Measurements from ENCODE around the gene TFR2. TPM values are rescaled to one million over a fixed set of nuclear protein-coding genes. Genes with fewer than 3 reads are reported as not detected.

The TFR2 gene
- total and polyA plus RNA-seq, 5 donors from 2014 or later = 1.2 to 8.0 (median 1.5) TPM

DNA sequence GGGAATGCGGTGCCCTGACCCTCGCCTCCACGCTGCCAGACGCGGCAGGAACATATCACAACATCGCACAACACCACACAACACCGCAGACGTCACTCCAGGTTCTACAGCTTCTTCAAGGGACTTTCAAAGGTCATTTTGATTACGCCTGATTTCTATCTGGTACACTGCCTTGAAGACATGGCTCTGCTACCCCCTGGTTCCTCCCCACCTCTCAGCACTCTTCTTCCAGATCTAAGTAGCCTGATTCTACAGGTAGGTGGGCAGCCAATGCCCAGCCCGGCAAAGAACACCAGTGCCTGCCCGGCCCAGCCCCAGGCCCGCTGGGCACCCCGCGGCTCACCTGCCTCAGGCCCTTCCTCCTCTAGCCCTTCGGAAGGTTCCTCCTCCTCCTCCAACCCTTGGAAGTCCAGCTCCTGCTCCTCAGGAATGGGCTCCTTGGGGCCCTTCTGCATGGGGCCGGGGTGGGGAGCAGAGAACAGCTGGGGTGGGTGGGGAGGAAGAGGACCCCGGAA is 44.3 kb upstream of the TFR2 start:
- Mint-ChIP-seq H3K27me3 (no peaks in the 10 kb centered on the region), H3K4me1 (peaks cover 0 to 31% (median 7%) of the 10 kb centered on the region in 4 donors), H3K4me3 (peak overlapping the region in 1 of 4 donors; percentile 46), H3K9me3 (no peaks in the 10 kb centered on the region), H3K27ac (no peak overlapping the region), H3K36me3 (peaks cover 14% of the 10 kb centered on the region)
- no peak for DNase-seq
- no peak for ATAC-seq (ENCODE audit: low read depth in 2 of 2)
- Histone ChIP-seq H3K36me3 (ENCODE audit: control insufficient read depth, insufficient read depth, low read length) (peaks cover 53% of the 10 kb centered on the region), H3K4me3 (ENCODE audit: low read depth, low read length) (no peak overlapping the region), H3K4me1 (ENCODE audit: control insufficient read depth, insufficient read depth, low read length, poor library complexity, severe bottlenecking) (peaks cover 19% of the 10 kb centered on the region), H3K27me3 (ENCODE audit: control insufficient read depth, insufficient read depth, low read length) (no peaks in the 10 kb centered on the region), H3K9me3 (ENCODE audit: control insufficient read depth in 2 of 2, low read length in 2 of 2) (no peaks in the 10 kb centered on the region), H3K27ac (ENCODE audit: insufficient read depth, low read length, poor library complexity, severe bottlenecking) (no peak overlapping the region)

DNA sequence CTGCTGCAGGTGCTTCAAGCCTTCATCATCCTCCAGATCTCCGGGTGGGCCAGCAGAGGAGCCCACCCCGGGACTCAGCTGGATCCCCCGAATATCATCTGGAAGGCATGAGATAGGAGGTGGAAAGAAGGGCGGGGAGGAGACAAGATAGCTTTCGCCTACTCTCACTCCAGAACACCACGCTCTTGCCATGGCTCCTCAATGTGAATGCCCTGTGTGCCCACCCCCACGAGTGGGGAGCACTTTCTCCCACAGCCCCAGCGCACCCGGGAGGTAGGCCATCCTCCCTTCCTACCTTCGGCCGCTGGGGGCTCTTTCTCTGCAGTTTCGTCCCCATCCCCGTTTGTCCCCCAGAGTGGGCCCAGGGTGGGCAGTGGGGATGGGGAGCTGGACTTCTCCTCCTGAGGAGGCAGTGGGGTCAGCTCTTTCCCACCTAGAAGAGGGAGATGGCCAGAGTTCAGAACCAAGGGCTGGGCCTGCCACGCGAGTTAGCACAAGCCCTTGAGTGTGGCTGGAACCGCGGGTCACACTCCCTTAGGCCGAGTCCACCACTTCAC is 43.8 kb upstream of the TFR2 start:
- peaks cover 22% of the 10 kb centered on the region for H3K4me1 ChIP-seq (ENCODE audit: control insufficient read depth, insufficient read depth, low read length, poor library complexity, severe bottlenecking)
- H3K9me3 Mint-ChIP-seq = peaks cover 0 to 1% (median 0%) of the 10 kb centered on the region in 7 donors
- no peaks in the 10 kb centered on the region for H3K27me3 Mint-ChIP-seq
- no peak overlapping the region for H3K4me3 ChIP-seq (ENCODE audit: low read depth, low read length)
- H3K27ac Mint-ChIP-seq = peak overlapping the region in 1 of 3 donors; percentile 55
- no peaks in the 10 kb centered on the region for H3K27me3 ChIP-seq (ENCODE audit: control insufficient read depth, insufficient read depth, low read length)
- no peak for DNase-seq
- peaks cover 53% of the 10 kb centered on the region for H3K36me3 ChIP-seq (ENCODE audit: control insufficient read depth, insufficient read depth, low read length)
- H3K36me3 Mint-ChIP-seq = peaks cover 14% of the 10 kb centered on the region
- no peaks in the 10 kb centered on the region for H3K9me3 ChIP-seq (ENCODE audit: control insufficient read depth in 2 of 2, low read length in 2 of 2)
- no peak for ATAC-seq (ENCODE audit: low read depth in 2 of 2)
- H3K27ac ChIP-seq (ENCODE audit: insufficient read depth, low read length, poor library complexity, severe bottlenecking) = no peak overlapping the region
- no peak overlapping the region for H3K4me3 Mint-ChIP-seq
- peaks cover 3 to 36% (median 10%) of the 10 kb centered on the region in 4 donors for H3K4me1 Mint-ChIP-seq

DNA sequence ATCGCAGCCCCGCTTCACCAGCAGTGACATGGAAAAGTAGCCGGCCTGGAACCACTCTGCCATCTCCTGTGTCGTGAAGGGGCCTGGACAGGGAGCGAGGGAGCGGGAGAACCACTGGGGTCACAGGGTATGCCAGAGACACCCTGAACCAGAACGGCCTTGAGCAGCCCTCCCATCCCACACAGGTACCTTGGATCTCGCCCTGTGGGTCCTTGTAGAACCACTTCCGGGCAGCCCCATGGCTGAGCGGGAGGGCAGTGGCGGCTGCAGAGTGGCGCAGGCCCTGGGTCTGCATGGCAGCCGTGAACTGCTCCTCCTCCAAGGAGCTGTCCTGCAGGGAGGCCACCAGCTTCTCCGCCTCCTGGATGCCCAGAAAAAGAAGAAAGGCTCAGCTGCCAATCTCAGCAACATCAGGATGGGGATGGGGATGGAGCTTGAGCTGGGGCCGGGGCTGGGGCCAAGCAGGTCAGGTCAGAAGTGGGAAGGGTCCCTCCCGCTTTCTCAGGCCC is 43.2 kb upstream of the TFR2 start:
- no peak overlapping the region for H3K4me3 Mint-ChIP-seq

DNA sequence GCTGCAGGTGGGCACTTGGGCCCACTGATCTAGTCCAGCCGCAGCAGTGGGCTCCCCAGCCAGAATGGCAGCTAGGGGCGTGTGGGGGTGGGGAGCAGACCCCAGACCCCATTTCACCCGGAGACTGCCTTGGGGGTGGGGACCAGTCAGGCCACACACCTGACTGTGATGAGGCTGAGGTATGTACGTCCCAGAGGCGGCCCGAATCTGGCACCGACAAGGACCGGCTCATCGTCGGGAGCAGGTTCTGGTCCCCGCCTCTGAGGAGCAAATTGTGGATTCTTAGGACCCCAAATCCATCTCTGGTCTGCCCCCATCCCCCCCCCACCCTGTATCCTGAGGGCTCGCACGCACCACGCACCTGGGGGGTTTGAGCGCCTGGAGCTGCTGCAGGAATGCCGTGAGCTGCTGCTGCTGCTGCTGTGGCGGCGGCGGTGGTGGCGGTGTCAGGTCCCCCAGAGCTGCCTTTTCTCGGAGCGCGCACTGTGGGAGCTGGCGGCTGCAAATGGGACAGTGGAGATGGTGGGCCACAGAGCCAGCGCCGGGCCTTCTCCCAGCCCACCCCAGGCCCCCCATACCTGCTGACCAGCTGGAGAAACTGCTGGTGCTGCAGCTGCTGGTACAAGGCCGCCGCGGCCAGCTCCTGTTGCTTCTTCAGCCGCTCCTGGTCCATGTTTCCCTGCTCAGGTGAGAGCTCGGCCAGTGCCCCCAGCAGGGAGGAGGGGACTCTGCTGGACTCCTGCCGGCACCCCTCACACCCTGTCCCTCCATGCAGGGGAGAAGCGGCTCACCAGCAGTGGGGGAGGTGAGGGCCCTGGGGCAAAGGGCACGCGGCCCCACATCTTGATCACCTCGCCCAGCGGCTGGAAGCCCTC is 42.5 kb upstream of the TFR2 start:
- no peak overlapping the region for H3K27ac Mint-ChIP-seq
- Histone ChIP-seq H3K36me3 (ENCODE audit: control insufficient read depth, insufficient read depth, low read length) (peaks cover 49% of the 10 kb centered on the region), H3K27ac (ENCODE audit: insufficient read depth, low read length, poor library complexity, severe bottlenecking) (no peak overlapping the region), H3K9me3 (ENCODE audit: control insufficient read depth in 2 of 2, low read length in 2 of 2) (no peaks in the 10 kb centered on the region), H3K27me3 (ENCODE audit: control insufficient read depth, insufficient read depth, low read length) (no peaks in the 10 kb centered on the region), H3K4me1 (ENCODE audit: control insufficient read depth, insufficient read depth, low read length, poor library complexity, severe bottlenecking) (peaks cover 28% of the 10 kb centered on the region), H3K4me3 (ENCODE audit: low read depth, low read length) (no peak overlapping the region)
- no peaks in the 10 kb centered on the region for H3K27me3 Mint-ChIP-seq
- no peak for DNase-seq
- peaks cover 4 to 37% (median 9%) of the 10 kb centered on the region in 4 donors for H3K4me1 Mint-ChIP-seq
- H3K9me3 Mint-ChIP-seq = peaks cover 0 to 1% (median 0%) of the 10 kb centered on the region in 7 donors
- H3K4me3 Mint-ChIP-seq = no peak overlapping the region
- peaks cover 12% of the 10 kb centered on the region for H3K36me3 Mint-ChIP-seq
- no peak for ATAC-seq (ENCODE audit: low read depth in 2 of 2)

More for the DNA sequence above, 43.2 kb upstream of the TFR2 start:
- Histone ChIP-seq H3K9me3 (ENCODE audit: control insufficient read depth in 2 of 2, low read length in 2 of 2) (no peaks in the 10 kb centered on the region), H3K27me3 (ENCODE audit: control insufficient read depth, insufficient read depth, low read length) (no peaks in the 10 kb centered on the region), H3K27ac (ENCODE audit: insufficient read depth, low read length, poor library complexity, severe bottlenecking) (no peak overlapping the region), H3K4me1 (ENCODE audit: control insufficient read depth, insufficient read depth, low read length, poor library complexity, severe bottlenecking) (peaks cover 26% of the 10 kb centered on the region), H3K4me3 (ENCODE audit: low read depth, low read length) (no peak overlapping the region), H3K36me3 (ENCODE audit: control insufficient read depth, insufficient read depth, low read length) (peaks cover 51% of the 10 kb centered on the region)
- Mint-ChIP-seq H3K9me3 (peaks cover 0 to 1% (median 0%) of the 10 kb centered on the region in 7 donors), H3K27ac (no peak overlapping the region), H3K27me3 (no peaks in the 10 kb centered on the region), H3K36me3 (peaks cover 14% of the 10 kb centered on the region), H3K4me1 (peaks cover 4 to 37% (median 9%) of the 10 kb centered on the region in 4 donors)
- ATAC-seq (ENCODE audit: low read depth in 2 of 2) = no peak
- DNase-seq = no peak

DNA sequence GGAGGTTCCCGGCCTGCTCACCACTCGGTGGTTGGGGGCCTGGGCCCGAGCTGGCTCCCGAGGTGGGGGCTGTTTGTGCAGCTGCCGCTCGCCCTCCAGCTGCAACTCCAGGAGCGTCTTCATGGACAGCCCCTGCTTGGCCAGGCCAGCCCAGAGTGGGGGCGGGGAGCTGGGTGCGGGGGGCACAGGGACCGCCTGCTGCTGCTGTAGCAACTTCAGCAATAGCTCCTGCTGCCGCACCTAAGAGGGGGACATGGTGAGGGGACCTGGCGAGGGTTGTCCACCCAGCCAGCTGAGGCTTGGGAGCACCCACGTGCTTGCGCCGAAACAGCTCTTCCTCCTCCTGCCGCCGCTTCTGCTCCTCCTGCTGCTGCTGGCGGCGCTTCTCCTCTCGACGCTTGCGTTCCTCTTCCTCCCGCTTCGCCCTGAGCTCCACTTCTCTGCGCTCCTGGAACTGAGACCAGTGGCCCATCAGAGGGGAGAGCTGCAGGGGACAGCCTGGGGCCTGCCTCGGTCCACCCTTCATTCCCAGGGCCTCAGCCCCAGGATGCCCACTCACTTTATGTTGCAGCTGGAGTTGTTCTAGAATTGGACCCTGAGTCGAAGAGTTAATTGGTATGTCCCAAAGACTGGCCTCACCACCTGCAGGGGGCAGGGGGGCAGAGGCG is 41.8 kb upstream of the TFR2 start:
- H3K4me3 Mint-ChIP-seq = peak overlapping the region in 1 of 4 donors; percentile 83
- Histone ChIP-seq H3K27ac (ENCODE audit: insufficient read depth, low read length, poor library complexity, severe bottlenecking) (no peak overlapping the region), H3K9me3 (ENCODE audit: control insufficient read depth in 2 of 2, low read length in 2 of 2) (no peaks in the 10 kb centered on the region), H3K4me3 (ENCODE audit: low read depth, low read length) (no peak overlapping the region), H3K27me3 (ENCODE audit: control insufficient read depth, insufficient read depth, low read length) (no peaks in the 10 kb centered on the region), H3K36me3 (ENCODE audit: control insufficient read depth, insufficient read depth, low read length) (peaks cover 46% of the 10 kb centered on the region), H3K4me1 (ENCODE audit: control insufficient read depth, insufficient read depth, low read length, poor library complexity, severe bottlenecking) (peaks cover 27% of the 10 kb centered on the region)
- DNase-seq = no peak
- peaks cover 8% of the 10 kb centered on the region for H3K36me3 Mint-ChIP-seq
- peaks cover 4 to 36% (median 10%) of the 10 kb centered on the region in 4 donors for H3K4me1 Mint-ChIP-seq
- no peak for ATAC-seq (ENCODE audit: low read depth in 2 of 2)
- peaks cover 0 to 1% (median 0%) of the 10 kb centered on the region in 7 donors for H3K9me3 Mint-ChIP-seq
- no peaks in the 10 kb centered on the region for H3K27me3 Mint-ChIP-seq
- peak overlapping the region in 1 of 3 donors; percentile 71 for H3K27ac Mint-ChIP-seq

DNA sequence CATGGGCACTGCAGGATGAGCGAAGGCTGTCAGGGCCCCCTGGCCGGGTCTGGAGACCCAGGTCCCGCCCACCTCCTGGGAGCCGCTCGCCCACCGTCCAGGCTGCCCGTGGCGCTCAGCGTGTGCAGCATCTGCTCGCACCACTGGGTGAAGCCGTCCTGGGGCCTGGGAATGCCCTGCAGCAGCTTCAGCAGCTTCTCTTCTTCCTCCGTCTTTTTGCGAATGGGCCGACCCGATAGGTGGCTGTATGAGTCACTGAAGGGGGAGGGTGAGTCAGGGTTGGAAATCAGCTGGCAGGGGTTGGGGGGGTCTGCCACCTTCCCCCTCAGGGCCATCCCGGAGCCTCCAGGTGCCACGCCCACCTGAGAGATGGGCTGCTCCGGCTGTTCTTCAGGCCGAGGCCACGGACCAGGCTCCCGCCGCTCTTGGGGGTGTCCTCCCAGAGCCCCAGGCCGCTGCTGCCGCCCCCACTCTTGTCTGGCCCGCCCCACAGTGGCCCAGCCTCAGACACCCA is 40.9 kb upstream of the TFR2 start:
- peaks cover 50% of the 10 kb centered on the region for H3K36me3 ChIP-seq (ENCODE audit: control insufficient read depth, insufficient read depth, low read length)
- no peak overlapping the region for H3K27ac ChIP-seq (ENCODE audit: insufficient read depth, low read length, poor library complexity, severe bottlenecking)
- no peak overlapping the region for H3K4me3 ChIP-seq (ENCODE audit: low read depth, low read length)
- ATAC-seq (ENCODE audit: low read depth in 2 of 2) = no peak
- Mint-ChIP-seq H3K27ac (no peak overlapping the region), H3K4me3 (no peak overlapping the region), H3K27me3 (no peaks in the 10 kb centered on the region), H3K9me3 (peaks cover 0 to 1% (median 0%) of the 10 kb centered on the region in 7 donors), H3K36me3 (peaks cover 8% of the 10 kb centered on the region), H3K4me1 (peaks cover 4 to 42% (median 10%) of the 10 kb centered on the region in 4 donors)
- no peaks in the 10 kb centered on the region for H3K27me3 ChIP-seq (ENCODE audit: control insufficient read depth, insufficient read depth, low read length)
- no peak for DNase-seq
- H3K4me1 ChIP-seq (ENCODE audit: control insufficient read depth, insufficient read depth, low read length, poor library complexity, severe bottlenecking) = peaks cover 24% of the 10 kb centered on the region
- H3K9me3 ChIP-seq (ENCODE audit: control insufficient read depth in 2 of 2, low read length in 2 of 2) = no peaks in the 10 kb centered on the region
